SK-N-SH (cell line): Measurements from ENCODE around the gene BAD.

ENCODE experiments used
- GABPA ChIP-seq: IDR thresholded peaks from 2 replicates; pipeline ENCODE4 v1.4.0; 2012; ENCODE audit warnings: low read depth, mild to moderate bottlenecking
- RCOR1 ChIP-seq: fragments of 150-350 bp; IDR thresholded peaks from 2 replicates; pipeline ENCODE4 v1.6.1; 2017; ENCODE audit warnings: antibody characterized with exemption, low read length
- TF ChIP-seq, protein P1 (sequence below): fragments of 200-600 bp; sonication (generic); IDR thresholded peaks from 2 replicates; pipeline ENCODE4 v1.6.1; 2017; ENCODE audit warnings: antibody characterized with exemption, mild to moderate bottlenecking, moderate library complexity

DNA sequence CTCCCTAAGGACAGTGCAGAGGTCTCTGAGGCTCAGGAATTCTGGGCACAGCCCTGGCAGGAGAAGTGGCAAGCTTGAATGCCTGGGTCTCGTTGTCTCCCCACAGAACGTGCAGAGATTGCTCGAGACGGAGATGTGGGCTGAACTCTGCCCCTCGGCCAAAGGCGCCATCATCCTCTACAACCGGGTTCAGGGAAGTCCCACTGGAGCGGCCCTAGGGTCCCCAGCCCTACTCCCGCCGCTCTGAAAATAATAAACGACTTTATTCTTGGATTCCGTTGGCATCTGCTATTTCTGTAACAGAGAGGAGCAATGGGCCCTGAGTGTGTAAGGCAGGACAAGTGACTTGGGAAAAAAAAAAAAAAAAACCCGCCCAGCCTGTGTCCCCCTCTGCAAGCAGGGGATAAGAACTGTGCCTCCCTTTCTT, 54.7 kb downstream of the BAD start:
- TF ChIP-seq, protein P1, sequence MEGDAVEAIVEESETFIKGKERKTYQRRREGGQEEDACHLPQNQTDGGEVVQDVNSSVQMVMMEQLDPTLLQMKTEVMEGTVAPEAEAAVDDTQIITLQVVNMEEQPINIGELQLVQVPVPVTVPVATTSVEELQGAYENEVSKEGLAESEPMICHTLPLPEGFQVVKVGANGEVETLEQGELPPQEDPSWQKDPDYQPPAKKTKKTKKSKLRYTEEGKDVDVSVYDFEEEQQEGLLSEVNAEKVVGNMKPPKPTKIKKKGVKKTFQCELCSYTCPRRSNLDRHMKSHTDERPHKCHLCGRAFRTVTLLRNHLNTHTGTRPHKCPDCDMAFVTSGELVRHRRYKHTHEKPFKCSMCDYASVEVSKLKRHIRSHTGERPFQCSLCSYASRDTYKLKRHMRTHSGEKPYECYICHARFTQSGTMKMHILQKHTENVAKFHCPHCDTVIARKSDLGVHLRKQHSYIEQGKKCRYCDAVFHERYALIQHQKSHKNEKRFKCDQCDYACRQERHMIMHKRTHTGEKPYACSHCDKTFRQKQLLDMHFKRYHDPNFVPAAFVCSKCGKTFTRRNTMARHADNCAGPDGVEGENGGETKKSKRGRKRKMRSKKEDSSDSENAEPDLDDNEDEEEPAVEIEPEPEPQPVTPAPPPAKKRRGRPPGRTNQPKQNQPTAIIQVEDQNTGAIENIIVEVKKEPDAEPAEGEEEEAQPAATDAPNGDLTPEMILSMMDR, result no peak
- no peak for TF ChIP-seq GABPA
- TF ChIP-seq RCOR1, result no peak
